Sigmoid colon (tissue), 7 donors: Measurements from ENCODE around the gene GET3. TPM values are rescaled to one million over a fixed set of nuclear protein-coding genes. Genes with fewer than 3 reads are reported as not detected.

Experiments
- DNase-seq: peaks from one replicate; pipeline ENCODE4 v3.0.0-alpha.2; 2019
- H3K27ac ChIP-seq, 4 donors: fragments of 200-600 bp; sonication (generic); one replicate each; pipeline ENCODE4 v1.5.1; 2016 to 2019; ENCODE audit warnings: mild to moderate bottlenecking in 1 of 4
- H3K27me3 ChIP-seq, 3 donors: fragments of 200-600 bp; sonication (generic); one replicate each; pipeline ENCODE4 v1.5.1; 2019; ENCODE audit warnings: mild to moderate bottlenecking in 1 of 3
- H3K36me3 ChIP-seq, 4 donors: fragments of 200-600 bp; sonication (generic); one replicate each; pipeline ENCODE4 v1.5.1; 2016 to 2019
- H3K4me1 ChIP-seq, 4 donors: fragments of 200-600 bp; sonication (generic); one replicate each; pipeline ENCODE4 v1.5.1; 2017 to 2019
- H3K4me3 ChIP-seq, 4 donors: fragments of 200-600 bp; sonication (generic); one replicate each; pipeline ENCODE4 v1.5.1; 2017 to 2019; ENCODE audit warnings: mild to moderate bottlenecking in 2 of 4, moderate library complexity in 1 of 4
- H3K9me3 ChIP-seq, 4 donors: fragments of 200-600 bp in 3 of 4; sonication (generic) in 3 of 4; one replicate each; pipeline versions ENCODE4 v1.5.1 to v1.6.1; 2013 to 2019
- CTCF ChIP-seq, 4 experiments: fragments of 450-650 bp in 3 of 4; fragments of 200-600 bp in 1 of 4; IDR thresholded peaks; one replicate each; pipeline ENCODE4 v1.5.1; 2016 to 2019; ENCODE audit warnings: antibody characterized with exemption in 4 of 4, mild to moderate bottlenecking in 3 of 4, moderate library complexity in 2 of 4
- EP300 ChIP-seq, 4 donors: sonication (generic); formaldehyde crosslinking; IDR thresholded peaks; one replicate each; pipeline ENCODE4 v1.6.1; 2017; ENCODE audit warnings: antibody characterized with exemption in 4 of 4
- POLR2A ChIP-seq, 2 donors: fragments of 450-650 bp; IDR thresholded peaks; one replicate each; pipeline ENCODE4 v1.6.1; 2016; ENCODE audit warnings: antibody characterized with exemption in 2 of 2, mild to moderate bottlenecking in 2 of 2, moderate library complexity in 2 of 2
- POLR2AphosphoS5 ChIP-seq, 4 donors: sonication (generic); formaldehyde crosslinking; IDR thresholded peaks; one replicate each; pipeline ENCODE4 v1.6.1; 2017; ENCODE audit warnings: antibody characterized with exemption in 4 of 4
- WGBS, 2 donors: extraction: QIAGEN DNeasy Blood & Tissue Kit; methylation state at CpG; one replicate each; pipeline ENCODE4 v1.1.7; 2013; 5-methylcytosine and 5-hydroxymethylcytosine counted together
- intact Hi-C: fragments of 100-400 bp; cut with DNase I; formaldehyde crosslinking; loops from one replicate; pipeline ENCODE4 v1.15.1; 2023
- polyA plus RNA-seq, 3 donors: library from polyadenylated mRNA; stranded (reverse); fragments of 200-250 nt; gene quantifications; one replicate each; pipeline ENCODE4 v1.2.3, GENCODE V29; 2013
- total RNA-seq, 4 donors: library from RNA; depleted of rRNA; stranded (reverse); fragments of >200 nt; gene quantifications; one replicate each; pipeline ENCODE4 v1.1.0, GENCODE V29; 2016
- donor health status: healthy with polysubstance abuse.
- donor health status: Bipolar disorder and iron deficiency.
- donor health status: healthy.

Gene GET3
- total and polyA plus RNA-seq, 7 donors, result 34.6 to 121 (median 59.4) TPM

GRCh38 chr19:12784394-12784870, 47.1 kb downstream of the GET3 start:
- intact Hi-C loops, result no loop called here
- TF ChIP-seq POLR2AphosphoS5 (IDR thresholded peaks at IDR 0.05), result no peak
- TF ChIP-seq POLR2A (IDR thresholded peaks at IDR 0.05), result no peak
- no peak for TF ChIP-seq EP300 (IDR thresholded peaks at IDR 0.05)
- no peak for TF ChIP-seq CTCF (IDR thresholded peaks at IDR 0.05)
- WGBS, 2 donors, result 64 to 68% methylated on average over 10 of the region's 10 CpGs
- no peaks in the 10 kb centered on the region for H3K9me3 ChIP-seq
- peak overlapping the region in 1 of 4 donors; percentile 2 for H3K4me3 ChIP-seq
- peaks cover 0 to 67% (median 62%) of the 10 kb centered on the region in 4 donors for H3K4me1 ChIP-seq
- peak overlapping the region; percentile 97 to 100 (median 98) for H3K27ac ChIP-seq
- no peaks in the 10 kb centered on the region for H3K36me3 ChIP-seq
- DNase-seq, result no peak
- H3K27me3 ChIP-seq, result no peaks in the 10 kb centered on the region

DNA sequence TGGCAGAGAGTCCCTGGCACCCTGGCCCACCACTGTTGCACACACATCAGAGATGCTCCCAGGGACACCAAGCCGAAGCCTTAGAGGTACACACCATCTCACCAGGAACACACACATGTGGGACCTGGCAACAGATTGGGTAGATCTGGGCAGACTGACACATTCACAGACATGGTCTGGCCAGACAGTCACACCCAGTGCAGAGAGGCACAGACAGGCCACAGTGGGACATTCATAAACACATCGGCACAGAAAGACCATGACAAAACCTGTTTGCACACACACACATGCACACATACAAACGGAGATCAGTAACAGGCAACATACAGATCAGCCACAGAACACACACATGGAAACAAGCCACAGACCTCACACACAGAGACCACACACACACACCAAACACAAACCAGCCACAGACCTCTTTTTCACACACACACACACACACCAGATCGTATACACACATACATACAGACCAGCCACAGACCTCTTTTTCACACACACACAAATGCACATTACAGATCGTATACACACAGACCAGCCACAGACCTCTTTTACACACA, 47.7 kb downstream of the GET3 start:
- TF ChIP-seq CTCF (IDR thresholded peaks at IDR 0.05), result no peak
- no peak for TF ChIP-seq POLR2AphosphoS5 (IDR thresholded peaks at IDR 0.05)
- TF ChIP-seq POLR2A (IDR thresholded peaks at IDR 0.05), result no peak
- no peak for TF ChIP-seq EP300 (IDR thresholded peaks at IDR 0.05)
- no peaks in the 10 kb centered on the region for H3K36me3 ChIP-seq
- H3K9me3 ChIP-seq, result no peaks in the 10 kb centered on the region
- H3K27me3 ChIP-seq, result no peaks in the 10 kb centered on the region
- intact Hi-C loops, result no loop called here
- DNase-seq, result no peak
- peak overlapping the region in 1 of 4 donors; percentile 2 for H3K4me3 ChIP-seq
- 39 to 41% methylated on average over 5 of the region's 5 CpGs for WGBS, 2 donors
- H3K4me1 ChIP-seq, result peaks cover 0 to 63% (median 61%) of the 10 kb centered on the region in 4 donors
- H3K27ac ChIP-seq, result peak overlapping the region; percentile 97 to 100 (median 98)

DNA sequence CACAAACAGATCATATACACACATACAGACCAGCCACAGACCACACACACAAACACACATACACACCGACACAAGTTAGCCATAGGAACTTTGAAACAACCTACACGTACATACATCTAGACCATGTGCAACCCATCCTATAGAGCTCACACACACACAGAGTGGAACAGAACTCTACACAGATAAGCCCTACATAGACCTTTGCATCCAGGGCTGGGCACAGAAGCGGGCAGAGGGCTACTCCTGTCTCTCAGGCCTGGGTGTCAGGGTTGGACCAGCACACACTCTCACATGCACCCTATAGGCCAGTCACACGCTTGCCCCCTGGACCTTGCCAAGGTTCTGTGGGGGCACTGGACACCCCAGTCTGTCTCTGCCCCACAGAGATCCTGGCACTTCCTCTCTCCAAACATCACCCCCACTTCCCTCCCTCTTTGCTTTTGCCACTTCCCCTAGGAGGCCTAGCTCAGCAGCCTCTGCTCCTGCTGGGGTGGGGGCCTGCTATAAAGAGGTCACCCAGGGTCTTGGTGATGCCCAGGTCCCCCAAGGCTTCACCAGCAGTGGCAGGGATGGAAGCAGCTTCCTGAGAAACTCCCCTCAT, 48.2 kb downstream of the GET3 start:
- H3K4me1 ChIP-seq, result peaks cover 0 to 64% (median 62%) of the 10 kb centered on the region in 4 donors
- TF ChIP-seq POLR2AphosphoS5 (IDR thresholded peaks at IDR 0.05) (peak in 1 of 4 donors; percentile 14), POLR2A (IDR thresholded peaks at IDR 0.05) (no peak), CTCF (IDR thresholded peaks at IDR 0.05) (no peak), EP300 (IDR thresholded peaks at IDR 0.05) (no peak)
- H3K4me3 ChIP-seq, result peak overlapping the region in 1 of 4 donors; percentile 2
- H3K9me3 ChIP-seq, result no peaks in the 10 kb centered on the region
- H3K27me3 ChIP-seq, result no peaks in the 10 kb centered on the region
- no peak for DNase-seq
- intact Hi-C loops, result no loop called here
- peak overlapping the region; percentile 97 to 100 (median 98) for H3K27ac ChIP-seq
- H3K36me3 ChIP-seq, result no peaks in the 10 kb centered on the region
- 41 to 56% methylated on average over 4 of the region's 4 CpGs for WGBS, 2 donors

- no peaks in the 10 kb centered on the region for H3K36me3 ChIP-seq
- no peaks in the 10 kb centered on the region for H3K27me3 ChIP-seq
- no peaks in the 10 kb centered on the region for H3K9me3 ChIP-seq
- peak overlapping the region; percentile 97 to 100 (median 98) for H3K27ac ChIP-seq
- peaks cover 0 to 70% (median 67%) of the 10 kb centered on the region in 4 donors for H3K4me1 ChIP-seq
- DNase-seq, result peak; percentile 83
- intact Hi-C loops, result no loop called here
- no peak overlapping the region for H3K4me3 ChIP-seq
- TF ChIP-seq POLR2A (IDR thresholded peaks at IDR 0.05) (peak in 1 of 2 donors; percentile 36), POLR2AphosphoS5 (IDR thresholded peaks at IDR 0.05) (peak in 2 of 4 donors; percentile 8 to 31), EP300 (IDR thresholded peaks at IDR 0.05) (no peak)
- WGBS, 2 donors, result 9 to 27% methylated on average over 18 of the region's 18 CpGs
Observed at GRCh38 chr19:12786141-12786870, 49.0 kb downstream of the GET3 start.

GRCh38 chr19:12786952-12787351, 49.7 kb downstream of the GET3 start:
- no peak overlapping the region for H3K4me3 ChIP-seq
- H3K36me3 ChIP-seq, result no peaks in the 10 kb centered on the region
- peak overlapping the region; percentile 97 to 100 (median 98) for H3K27ac ChIP-seq
- peaks cover 0 to 67% (median 66%) of the 10 kb centered on the region in 4 donors for H3K4me1 ChIP-seq
- H3K9me3 ChIP-seq, result no peaks in the 10 kb centered on the region
- H3K27me3 ChIP-seq, result no peaks in the 10 kb centered on the region
- no peak for TF ChIP-seq POLR2A (IDR thresholded peaks at IDR 0.05)
- no peak for TF ChIP-seq CTCF (IDR thresholded peaks at IDR 0.05)
- TF ChIP-seq EP300 (IDR thresholded peaks at IDR 0.05), result no peak
- TF ChIP-seq POLR2AphosphoS5 (IDR thresholded peaks at IDR 0.05), result no peak
- 76 to 80% methylated on average over 3 of the region's 3 CpGs for WGBS, 2 donors
- DNase-seq, result no peak
- intact Hi-C loops, result no loop called here
